ENCODE data around the gene ZNF77.

The ZNF77 gene

GRCh38 chr19:2963122-2963521 lies 18.4 kb upstream of the ZNF77 start:
- Histone ChIP-seq H3K27ac (ENCODE audit: poor library complexity, severe bottlenecking) (no peak overlapping the region), H3K4me1 (ENCODE audit: insufficient read depth, poor library complexity, severe bottlenecking) (no peaks in the 10 kb centered on the region), H3K9me3 (ENCODE audit: severe bottlenecking) (no peaks in the 10 kb centered on the region), H3K4me3 (ENCODE audit: severe bottlenecking) (no peak overlapping the region), H3K36me3 (ENCODE audit: low read depth) (no peaks in the 10 kb centered on the region), H3K27me3 (ENCODE audit: insufficient read depth, poor library complexity, severe bottlenecking) (no peaks in the 10 kb centered on the region)
- ATAC-seq (ENCODE audit: low read depth): no peak
- DNase-seq (ENCODE audit: low spot score): no peak
- TF ChIP-seq CTCF (IDR thresholded peaks at IDR 0.05; ENCODE audit: poor library complexity, severe bottlenecking): no peak

DNA sequence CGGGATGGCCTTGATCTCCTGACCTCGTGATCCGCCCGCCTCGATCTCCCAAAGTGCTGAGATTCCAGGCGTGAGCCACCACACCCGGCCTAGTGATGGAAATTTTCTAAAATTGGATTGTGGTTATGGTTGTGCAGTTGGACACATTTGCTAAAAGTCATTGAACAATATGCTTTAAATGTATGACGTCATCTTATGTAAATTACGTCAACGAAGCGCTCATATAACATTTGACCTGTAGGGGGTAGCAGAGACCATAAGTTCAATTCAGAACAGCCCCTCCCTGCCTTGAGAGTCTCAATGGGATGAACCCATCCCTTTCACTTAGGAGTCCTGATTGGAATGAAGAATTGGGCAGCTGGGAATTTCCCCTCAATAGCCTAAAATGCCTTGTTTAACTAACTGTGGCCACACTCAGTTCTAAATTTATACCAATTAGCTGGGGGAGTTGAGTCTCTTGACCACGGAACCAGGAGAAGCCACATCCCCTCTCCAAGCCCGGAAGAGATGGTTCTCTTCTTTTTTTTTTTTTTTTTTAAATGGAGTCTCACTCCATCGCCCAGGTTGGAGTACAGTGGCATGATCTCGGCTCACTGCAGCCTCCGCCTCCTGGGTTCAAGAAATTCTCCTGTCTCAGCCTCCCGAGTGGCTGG lies 17.4 kb upstream of the ZNF77 start:
- Histone ChIP-seq H3K4me3 (ENCODE audit: severe bottlenecking) (no peak overlapping the region), H3K4me1 (ENCODE audit: insufficient read depth, poor library complexity, severe bottlenecking) (no peaks in the 10 kb centered on the region), H3K27ac (ENCODE audit: poor library complexity, severe bottlenecking) (no peak overlapping the region), H3K27me3 (ENCODE audit: insufficient read depth, poor library complexity, severe bottlenecking) (no peaks in the 10 kb centered on the region), H3K9me3 (ENCODE audit: severe bottlenecking) (no peaks in the 10 kb centered on the region), H3K36me3 (ENCODE audit: low read depth) (no peaks in the 10 kb centered on the region)
- no peak for ATAC-seq (ENCODE audit: low read depth)
- no peak for DNase-seq (ENCODE audit: low spot score)
- peak; percentile 74 for TF ChIP-seq CTCF (IDR thresholded peaks at IDR 0.05; ENCODE audit: poor library complexity, severe bottlenecking)

- no peaks in the 10 kb centered on the region for H3K36me3 ChIP-seq (ENCODE audit: low read depth)
- H3K4me1 ChIP-seq (ENCODE audit: insufficient read depth, poor library complexity, severe bottlenecking): no peaks in the 10 kb centered on the region
- H3K27me3 ChIP-seq (ENCODE audit: insufficient read depth, poor library complexity, severe bottlenecking): no peaks in the 10 kb centered on the region
- no peak overlapping the region for H3K27ac ChIP-seq (ENCODE audit: poor library complexity, severe bottlenecking)
- no peaks in the 10 kb centered on the region for H3K9me3 ChIP-seq (ENCODE audit: severe bottlenecking)
- no peak for DNase-seq (ENCODE audit: low spot score)
- H3K4me3 ChIP-seq (ENCODE audit: severe bottlenecking): no peak overlapping the region
- no peak for ATAC-seq (ENCODE audit: low read depth)
- no peak for TF ChIP-seq CTCF (IDR thresholded peaks at IDR 0.05; ENCODE audit: poor library complexity, severe bottlenecking)
These were observed 15.3 kb upstream of the ZNF77 start for GRCh38 chr19:2960120-2960519.

DNA sequence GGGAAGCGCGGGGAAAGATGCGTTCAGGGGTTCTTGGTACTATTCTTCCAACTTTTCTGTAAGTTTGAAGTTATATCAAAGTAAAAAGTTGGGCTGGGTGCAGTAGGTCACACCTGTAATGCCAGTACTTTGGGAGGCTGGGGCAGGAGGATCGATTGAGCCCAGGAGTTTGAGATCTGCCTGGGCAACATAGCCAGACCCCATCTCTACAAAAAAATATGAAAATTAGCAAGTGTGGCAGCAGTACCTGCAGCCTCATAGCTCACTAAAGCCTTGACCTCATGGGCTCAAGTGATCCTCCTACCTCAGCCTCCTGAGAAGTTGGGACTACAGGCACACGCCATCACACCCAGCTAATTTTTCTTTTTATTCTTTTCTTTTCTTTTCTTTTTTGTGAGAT lies 12.4 kb upstream of the ZNF77 start:
- Histone ChIP-seq H3K27me3 (ENCODE audit: insufficient read depth, poor library complexity, severe bottlenecking) (no peaks in the 10 kb centered on the region), H3K9me3 (ENCODE audit: severe bottlenecking) (no peaks in the 10 kb centered on the region), H3K36me3 (ENCODE audit: low read depth) (no peaks in the 10 kb centered on the region), H3K4me1 (ENCODE audit: insufficient read depth, poor library complexity, severe bottlenecking) (peaks cover 3% of the 10 kb centered on the region), H3K4me3 (ENCODE audit: severe bottlenecking) (no peak overlapping the region), H3K27ac (ENCODE audit: poor library complexity, severe bottlenecking) (no peak overlapping the region)
- ATAC-seq (ENCODE audit: low read depth) (no peak), DNase-seq (ENCODE audit: low spot score) (no peak)
- no peak for TF ChIP-seq CTCF (IDR thresholded peaks at IDR 0.05; ENCODE audit: poor library complexity, severe bottlenecking)

DNA sequence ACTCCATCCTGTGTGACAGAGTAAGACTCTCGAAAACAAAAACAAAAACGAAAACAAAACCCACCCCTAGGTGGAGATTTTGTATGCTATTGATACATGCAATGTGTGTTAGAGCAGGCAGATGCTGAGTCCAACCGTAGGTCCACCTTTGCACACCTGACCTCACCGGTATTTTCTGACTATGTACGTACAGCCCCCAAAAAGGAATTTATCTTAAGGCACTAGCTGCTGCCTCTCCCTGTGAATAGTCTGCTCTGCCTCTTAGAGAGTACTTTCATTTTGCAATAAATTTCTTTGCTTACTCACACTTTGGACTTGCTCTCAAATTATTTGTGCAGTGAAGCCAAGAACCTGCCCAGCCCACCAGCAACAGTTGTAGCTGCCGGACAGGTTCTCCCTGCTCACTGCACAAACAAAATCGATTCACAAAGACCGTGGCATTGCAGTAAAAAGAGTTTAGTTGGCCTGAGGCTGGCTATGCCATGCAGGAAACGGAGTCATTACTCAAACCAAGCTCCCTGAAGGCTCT lies 8.2 kb upstream of the ZNF77 start:
- Histone ChIP-seq H3K4me1 (ENCODE audit: insufficient read depth, poor library complexity, severe bottlenecking) (peaks cover 3% of the 10 kb centered on the region), H3K27me3 (ENCODE audit: insufficient read depth, poor library complexity, severe bottlenecking) (no peaks in the 10 kb centered on the region), H3K27ac (ENCODE audit: poor library complexity, severe bottlenecking) (peak overlapping the region; percentile 60), H3K4me3 (ENCODE audit: severe bottlenecking) (peak overlapping the region; percentile 20), H3K36me3 (ENCODE audit: low read depth) (no peaks in the 10 kb centered on the region), H3K9me3 (ENCODE audit: severe bottlenecking) (no peaks in the 10 kb centered on the region)
- ATAC-seq (ENCODE audit: low read depth) (peak; percentile 65), DNase-seq (ENCODE audit: low spot score) (no peak)
- TF ChIP-seq CTCF (IDR thresholded peaks at IDR 0.05; ENCODE audit: poor library complexity, severe bottlenecking): peak; percentile 18
